C1 segment of cervical spinal cord (tissue), 14 donors: Measurements from ENCODE around the gene LDLRAD4.

Experiments used
- DNase-seq, 14 donors: peaks; one replicate each; lab custom pipeline; 2025; lab: John Stamatoyannopoulos, UW

Gene LDLRAD4

DNA sequence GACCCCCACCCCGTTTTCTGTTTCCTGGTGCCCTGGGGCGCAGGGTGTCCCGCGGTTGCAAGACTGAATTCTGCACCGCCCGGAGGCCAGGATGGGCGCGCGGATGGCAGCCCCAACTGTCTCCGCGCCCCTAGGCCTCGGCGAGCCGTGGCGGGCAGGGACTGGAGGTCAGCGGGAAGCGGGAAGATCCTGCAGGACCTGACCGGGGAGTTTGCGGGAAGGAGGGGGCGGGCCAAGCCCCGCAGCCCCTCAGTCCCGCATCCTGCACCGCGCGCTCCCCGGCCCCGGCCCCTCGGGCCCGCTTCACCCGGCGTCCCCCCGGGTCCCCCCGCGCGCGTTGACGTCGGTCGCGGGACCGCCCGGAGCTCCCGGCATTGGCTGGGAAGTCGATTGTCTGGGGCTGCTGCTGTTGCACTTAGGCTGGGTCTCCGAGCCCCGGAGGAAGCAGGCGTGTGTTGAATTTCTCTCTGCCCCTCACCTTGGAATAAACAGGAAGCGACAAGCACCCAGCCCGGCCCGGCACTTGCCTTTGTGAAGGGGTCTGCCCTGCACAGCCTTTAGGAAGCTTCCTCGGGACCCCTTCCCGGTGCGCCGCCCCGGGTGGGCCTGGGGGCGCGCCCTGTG lies at the start of gene LDLRAD4:
Gene LDLRAD4, plus strand, starts transcription at position 393 of the 624 bp plus-strand sequence.
- peak in 7 of 14 donors; percentile 42 to 69 (median 54) for DNase-seq

DNA sequence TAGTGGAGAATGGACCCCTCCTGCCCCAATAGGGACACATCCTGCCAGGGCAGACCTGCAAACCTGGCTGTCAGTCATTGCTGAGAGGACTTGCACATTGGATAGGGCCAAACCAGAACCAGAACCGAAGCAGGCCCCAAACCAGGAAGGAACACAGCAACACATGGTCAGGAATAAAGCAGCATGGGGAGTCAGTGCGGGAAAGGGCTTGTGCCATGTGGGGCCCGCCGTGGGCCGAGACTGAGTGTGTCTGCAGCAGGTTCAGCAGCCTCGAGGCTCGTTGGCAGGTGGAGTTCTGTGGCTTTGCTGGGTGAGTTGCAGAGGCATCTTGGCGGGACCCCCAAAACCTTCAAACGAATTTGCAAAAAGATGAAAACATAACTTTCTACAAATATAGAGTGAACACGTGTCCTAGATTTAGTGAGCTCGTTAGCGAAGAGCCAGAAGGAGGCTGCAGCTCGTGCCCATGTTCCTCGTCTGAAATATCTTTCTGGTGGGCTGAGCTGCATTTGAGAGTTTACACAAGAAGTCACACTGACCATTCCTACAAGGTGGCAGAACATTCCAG lies 44.9 kb upstream of the LDLRAD4 start:
- DNase-seq = no peak

DNA sequence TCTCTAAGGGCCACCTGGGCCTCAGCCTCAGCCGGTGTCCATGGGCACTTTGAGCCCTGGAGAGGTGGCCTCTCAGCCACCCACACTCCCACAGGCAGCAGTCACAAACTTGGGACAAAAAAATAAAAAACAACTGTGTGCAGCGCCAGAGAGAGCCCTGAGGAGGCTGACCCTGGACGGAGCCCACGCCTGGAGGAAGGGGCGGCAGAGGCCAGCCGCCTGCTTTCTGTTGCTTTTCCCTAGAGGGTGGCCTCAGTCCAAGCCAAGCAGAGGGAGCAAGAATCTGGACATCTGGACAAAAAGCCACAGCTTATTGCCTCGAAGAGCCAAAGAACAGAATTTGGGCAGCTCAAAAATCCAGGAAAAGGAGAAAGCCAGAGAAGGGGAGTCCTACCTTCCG lies 43.3 kb upstream of the LDLRAD4 start:
- no peak for DNase-seq

DNA sequence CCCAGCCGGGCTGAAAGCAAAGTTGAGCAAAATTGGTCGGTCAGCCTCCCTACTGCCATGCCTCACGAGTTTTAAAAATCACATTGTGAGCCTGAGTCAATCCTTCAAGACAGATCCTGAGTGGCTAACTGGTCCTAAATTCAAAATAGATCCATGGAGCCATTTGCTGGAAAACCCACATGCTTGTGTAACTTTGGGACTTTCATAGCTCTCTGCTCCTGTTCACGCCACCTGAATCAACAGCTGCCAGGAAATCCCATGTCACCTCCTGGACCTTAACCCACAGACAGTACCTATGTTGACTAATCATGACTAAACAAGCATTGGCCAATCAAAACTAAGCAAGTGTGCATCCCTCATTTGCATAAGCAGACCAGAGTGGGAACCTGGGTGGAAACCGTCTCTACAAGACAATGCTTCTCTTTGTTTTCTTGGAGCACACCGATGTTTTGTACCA lies 42.8 kb upstream of the LDLRAD4 start:
- DNase-seq = no peak

DNA sequence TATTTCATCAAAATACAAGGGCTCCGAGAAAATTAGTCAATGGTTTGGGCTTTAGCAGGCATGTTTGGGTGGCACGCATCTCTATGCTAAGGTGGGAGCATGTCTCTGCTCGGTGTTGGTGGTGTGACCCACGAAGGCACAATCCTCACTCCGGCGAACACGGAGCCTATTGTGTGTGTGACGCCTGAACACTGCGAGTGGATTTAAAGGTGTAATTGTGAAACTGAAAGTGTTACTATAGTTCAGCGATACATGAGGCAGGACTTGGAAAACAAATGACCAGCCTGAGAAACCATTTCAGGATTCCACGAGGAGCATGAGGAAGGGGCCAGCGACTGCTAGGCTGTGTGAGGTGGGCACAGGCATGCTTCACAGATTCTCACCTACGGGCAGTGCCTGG lies 41.7 kb upstream of the LDLRAD4 start:
- no peak for DNase-seq

DNA sequence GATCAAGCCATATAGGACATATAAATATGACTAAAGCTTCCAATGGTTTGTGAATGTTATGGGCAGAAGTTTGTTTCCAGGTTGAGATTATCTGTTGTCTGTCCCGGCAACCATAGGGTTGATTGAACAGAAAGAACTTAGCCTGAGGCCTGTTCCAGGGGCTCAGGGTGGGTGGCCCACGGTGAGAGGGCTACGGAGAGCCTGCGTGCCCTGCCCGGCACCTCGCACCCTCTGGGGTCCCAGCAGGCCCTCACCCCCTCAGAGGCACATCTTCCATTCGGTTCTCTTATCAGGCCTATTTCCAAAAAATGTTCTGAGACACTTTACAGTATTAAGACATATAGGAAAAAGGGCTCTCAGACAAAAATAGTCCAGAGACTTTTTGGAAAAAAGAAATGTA lies 40.4 kb upstream of the LDLRAD4 start:
- no peak for DNase-seq

DNA sequence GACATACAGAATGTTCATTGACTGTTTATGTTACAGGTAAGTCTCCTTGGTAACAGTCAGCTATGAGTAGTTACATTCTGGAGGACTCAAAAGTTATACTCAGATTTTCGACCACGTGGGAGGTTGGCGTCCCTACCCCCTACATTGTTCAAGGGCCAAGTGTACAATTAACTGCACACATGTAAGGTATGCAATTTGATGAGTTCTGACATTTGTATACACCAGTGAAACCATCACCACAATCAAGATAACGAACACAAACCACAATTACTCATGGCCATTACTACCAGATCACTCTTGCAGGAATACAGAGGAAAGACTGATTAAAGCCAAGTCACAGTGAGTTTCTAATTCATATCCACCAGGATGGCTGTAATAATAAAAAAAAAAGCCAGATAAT lies 39.6 kb upstream of the LDLRAD4 start:
- DNase-seq = no peak

DNA sequence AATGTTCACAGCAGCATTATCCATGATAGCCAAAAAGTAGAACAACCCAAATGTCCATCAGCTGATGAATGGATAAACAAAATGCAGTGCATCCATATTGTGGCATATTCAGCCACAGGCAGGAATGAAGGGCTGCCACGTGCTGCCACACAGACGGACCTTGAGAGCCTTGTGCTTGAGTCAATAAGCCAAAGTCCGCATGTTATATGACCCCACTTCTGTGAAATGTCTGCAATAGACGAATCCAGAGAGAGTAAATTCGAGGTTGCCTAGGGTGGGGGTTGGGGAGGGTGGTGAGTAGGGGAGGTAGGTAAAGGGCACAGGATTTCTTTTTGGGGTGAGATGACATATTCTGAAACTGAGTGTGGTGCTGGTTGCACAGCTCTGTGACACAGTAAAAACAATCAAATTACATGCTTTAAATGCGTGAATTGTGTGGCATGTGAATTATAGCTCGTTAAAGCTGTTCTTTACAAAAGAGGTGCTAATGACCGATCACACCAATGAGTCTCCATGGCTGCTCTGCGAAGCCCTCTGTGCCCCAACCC lies 38.9 kb upstream of the LDLRAD4 start:
- DNase-seq = no peak

DNA sequence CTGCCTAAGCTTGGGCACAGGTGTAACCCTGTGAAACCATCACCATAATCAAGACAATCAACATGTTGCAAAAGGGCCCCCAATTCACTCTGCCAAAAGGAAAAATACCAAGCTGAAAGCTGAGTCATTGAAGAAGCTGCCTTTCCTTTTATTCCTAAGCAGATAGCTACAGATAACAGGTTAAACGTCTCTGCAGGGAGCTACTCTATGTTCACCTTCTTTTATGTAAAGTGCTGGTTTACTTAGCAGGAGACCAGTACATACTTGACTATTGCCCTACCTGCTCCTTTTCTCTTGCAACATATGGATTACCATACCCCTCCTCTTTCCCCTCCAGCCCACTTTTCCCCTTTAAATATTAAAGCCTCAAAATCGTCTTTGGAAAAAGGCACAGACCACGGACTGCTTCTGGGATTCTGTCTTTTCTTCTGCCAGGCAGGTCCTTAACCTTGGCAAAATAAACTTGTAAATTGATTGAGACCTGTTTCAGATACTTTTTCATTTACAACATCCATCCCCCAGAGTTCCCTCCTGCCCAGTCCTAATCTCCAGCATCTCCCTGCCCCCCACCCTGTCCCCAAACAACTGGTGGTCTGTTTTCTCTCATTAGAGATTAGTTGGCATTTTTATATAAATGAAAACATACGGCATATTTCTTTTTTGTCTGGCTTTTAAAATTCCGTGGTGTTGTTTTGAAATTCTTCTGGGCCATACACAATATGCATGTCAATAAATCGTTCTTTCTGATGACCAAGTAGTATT lies 37.8 kb upstream of the LDLRAD4 start:
- no peak for DNase-seq

DNA sequence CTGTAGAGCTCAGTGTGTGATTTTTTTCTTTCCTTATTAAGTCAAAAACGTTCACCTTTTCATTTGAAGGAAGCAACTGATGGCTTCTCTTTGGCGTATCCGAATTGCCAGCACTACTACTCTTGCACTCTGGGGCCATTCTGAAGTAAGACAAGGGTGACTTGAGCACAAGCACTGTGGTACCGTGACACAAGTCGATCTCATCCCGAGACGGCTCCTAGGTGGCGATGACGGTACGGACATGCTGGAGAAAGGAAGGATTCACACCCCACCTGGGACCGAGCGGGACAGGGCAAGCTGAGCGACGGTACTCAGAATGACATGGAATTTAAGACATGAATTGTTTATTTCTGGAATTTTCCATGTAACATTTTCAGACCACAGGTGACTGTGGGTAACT lies 36.8 kb upstream of the LDLRAD4 start:
- no peak for DNase-seq

DNA sequence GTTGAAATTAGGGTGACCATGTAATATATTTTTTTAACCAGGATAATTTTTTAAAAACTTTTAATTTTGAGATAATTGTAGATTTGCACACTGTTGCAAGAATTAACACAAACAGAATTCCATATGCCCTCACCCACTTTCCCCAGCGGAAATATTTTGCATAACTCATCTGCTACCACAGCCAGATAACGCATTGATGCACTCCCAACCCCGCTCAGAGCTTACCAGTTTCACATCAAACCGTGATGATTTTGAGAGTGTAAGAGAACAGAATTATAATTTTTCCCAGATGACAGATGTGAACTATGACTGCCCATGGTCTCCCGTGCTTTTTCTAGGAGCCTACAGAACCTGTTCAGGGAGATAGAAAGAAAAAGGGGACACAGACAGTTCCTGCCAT lies 35.2 kb upstream of the LDLRAD4 start:
- DNase-seq = no peak

DNA sequence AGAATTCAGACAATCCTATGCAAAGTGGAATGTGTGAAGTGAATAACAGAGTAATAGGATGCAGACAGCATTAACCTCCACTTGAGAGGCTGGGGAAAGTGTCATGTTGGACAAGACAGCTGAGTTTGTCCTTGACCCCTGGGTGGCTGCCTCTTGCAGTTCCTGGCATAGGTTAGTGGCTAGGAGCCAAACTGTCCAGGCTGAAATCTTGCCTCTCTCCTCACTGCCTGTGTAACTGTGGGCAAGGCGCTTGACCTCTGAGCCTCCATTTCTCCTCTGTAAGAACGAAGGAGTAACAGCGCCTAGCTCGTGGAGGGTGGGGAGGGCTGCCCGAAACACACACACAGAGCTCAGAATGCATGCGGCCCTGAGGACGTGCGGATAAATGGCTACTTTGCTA lies 34.8 kb upstream of the LDLRAD4 start:
- DNase-seq = no peak

DNA sequence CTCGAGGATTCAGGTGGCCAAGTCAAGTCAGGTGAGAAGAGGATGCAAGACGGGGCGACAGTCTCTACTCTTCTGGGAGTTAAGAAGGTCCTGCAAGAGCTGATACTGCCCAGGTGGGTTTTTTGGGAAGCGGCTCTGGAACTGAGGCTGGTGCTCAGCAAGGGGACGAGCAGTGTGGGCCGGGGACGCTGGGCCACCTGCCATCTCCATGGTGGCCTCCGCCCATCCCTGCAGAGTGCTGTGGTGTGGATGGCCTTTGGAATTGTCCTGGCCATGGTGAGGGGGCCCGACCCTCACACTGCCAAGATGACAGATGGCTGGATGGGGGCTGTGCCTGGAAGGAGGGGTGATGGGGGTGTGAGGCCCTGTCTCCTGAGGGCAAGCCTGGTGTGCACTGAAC lies 34.2 kb upstream of the LDLRAD4 start:
- no peak for DNase-seq

DNA sequence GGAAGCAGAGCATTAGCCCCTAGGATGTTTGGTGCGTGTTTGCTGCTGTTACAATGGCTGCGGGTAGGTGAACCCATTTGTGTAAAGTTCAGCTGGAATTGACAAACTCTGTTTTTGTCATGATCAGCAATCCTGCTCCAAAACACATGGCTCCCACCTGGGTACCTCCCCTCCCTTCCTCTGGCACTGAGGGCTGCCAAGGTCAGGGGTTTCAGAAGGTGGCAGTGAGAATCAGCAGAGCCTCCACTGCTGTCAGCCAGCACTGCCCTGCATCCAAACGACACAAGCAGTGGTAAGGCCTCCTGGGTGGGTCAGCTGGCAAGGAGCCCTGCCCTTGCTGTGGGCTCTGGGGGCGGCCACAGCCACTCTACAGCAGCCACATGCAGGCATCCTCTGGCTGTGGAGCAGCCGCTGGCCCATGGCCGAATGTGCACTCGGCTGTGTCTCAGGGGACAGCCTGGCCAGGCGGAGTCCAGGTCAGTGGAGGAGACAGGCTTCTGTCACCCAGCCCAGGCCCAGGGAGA lies 32.8 kb upstream of the LDLRAD4 start:
- no peak for DNase-seq

DNA sequence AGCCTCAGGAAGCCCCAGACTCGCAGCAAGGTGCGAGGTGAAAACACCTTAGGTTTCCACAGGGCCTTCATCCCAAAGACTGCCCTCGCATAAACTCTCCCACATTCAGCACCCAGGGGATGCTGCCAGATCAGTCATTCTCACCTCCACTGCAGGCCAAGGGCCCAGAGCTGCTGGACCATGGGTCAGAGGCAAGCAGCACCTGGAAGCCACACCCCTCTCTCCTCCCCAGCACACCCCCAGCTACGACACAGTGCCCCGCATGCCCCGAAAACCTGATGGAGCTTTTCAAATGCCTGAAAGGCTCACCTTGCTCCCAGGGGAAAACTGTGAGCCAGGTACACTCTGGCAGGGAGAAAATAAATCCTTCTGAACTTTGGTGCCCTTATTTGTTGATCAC lies 31.9 kb upstream of the LDLRAD4 start:
- DNase-seq = no peak

DNA sequence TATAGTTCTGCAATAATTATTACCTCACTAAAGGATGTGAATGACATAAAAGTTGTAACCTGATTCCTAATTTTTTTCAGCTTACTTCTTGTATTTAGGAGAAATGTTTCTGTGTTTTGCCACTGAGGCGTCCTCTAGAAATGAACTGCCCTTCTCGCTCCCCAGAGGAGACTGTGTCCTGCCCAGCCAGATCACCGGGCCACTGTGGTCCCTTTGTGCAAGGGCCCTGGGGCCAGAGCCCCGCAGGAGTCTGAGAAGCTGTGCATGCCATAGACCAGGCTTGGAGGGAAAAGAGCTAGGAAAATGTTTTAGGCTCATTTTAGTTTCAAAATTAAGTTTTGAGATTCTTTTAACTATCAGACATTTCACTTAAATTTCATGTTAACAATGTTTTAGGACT lies 31.1 kb upstream of the LDLRAD4 start:
- DNase-seq = no peak

DNA sequence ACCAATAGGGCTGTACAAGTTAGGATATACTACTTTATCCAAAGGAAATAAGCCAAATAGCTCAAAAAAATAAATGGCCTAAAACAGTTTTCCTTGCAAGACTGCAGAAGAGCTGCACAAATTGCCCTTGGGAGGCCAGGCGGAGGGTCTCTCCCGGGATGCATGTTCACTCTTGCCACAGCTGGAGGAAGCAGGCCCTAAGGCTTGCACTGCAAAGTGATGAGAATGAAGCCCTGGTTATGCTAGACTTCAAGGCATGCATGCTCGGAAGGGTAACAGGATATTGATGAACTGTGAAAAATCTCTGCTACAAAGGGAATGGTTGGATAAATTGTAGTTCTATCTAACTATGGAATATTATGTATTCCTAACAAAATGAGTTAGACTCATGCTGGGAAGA lies 27.5 kb upstream of the LDLRAD4 start:
- no peak for DNase-seq

DNA sequence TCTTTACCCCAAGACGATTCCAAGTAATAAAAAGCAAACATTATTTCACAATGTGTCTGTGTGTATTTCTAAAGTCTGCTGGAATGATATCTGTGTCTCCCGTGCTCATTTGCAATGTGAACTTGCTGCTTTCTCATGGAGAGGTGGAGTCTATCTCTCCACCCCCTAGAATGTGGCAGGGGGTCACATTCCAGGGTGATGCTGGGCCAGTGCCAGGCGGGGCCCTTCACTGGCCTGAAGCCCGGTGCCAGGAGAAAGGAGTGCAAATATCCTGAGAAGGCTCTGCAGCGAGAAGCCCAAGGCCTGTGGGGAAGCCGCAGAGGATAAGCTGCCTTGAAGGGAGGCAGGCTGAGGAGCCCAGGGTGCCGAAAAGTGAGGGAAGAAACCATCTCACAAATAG lies 26.8 kb upstream of the LDLRAD4 start:
- no peak for DNase-seq

DNA sequence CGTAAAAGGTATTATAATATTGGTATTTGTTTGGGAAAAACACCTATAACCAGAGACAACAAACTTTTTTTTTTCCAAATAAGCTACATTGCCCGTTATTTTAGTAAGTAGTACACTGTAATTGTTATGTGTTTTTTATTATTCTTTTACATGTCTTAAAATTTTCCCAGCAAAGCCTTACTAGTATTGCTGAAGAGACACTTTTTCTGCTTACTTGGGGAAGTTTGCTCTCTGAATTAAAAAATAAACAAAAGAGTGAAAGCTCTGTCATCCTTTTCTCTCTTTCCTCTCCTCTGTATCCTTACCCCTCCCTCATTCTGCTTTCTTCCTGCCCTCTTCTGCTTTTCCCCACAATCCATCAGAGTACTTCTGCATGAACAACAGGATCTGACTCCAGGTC lies 25.6 kb upstream of the LDLRAD4 start:
- DNase-seq = no peak

DNA sequence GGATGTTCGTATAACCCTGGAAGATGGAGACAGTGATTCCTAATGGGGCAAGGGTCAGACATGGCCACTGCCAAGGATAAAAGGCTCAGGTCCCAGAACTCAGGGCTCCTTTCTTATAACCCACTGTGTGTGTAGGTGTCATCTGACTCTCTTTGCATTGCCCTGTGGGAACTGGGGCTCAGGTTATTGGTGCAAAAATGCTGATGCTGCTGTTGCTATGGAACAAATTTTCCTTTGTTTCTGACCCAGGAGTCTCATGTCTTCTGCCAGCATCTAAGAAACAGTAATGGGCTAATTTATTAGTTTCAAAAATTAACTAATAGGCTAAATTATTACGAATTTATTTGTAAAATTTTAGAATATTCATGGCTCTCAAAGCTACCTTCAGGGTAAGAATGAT lies 24.3 kb upstream of the LDLRAD4 start:
- DNase-seq = no peak

DNA sequence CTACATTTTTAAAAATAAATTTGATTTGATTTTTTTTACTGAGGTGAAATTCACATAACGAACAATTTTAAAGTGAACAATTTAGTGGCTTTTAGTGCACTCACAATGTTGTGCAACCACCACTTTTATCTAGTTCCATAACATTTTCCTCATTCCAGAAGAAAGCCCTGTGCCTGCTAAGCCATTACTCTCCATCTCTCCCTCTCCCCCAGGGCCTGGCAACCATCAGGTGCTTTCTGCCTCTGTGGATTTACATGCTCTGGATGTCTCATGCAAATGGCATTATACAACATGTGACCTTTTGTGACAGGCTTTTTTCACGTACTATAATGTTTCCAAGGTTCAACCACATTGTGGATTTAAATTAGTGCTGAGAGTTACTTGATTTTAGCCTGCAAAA lies 19.9 kb upstream of the LDLRAD4 start:
- no peak for DNase-seq

DNA sequence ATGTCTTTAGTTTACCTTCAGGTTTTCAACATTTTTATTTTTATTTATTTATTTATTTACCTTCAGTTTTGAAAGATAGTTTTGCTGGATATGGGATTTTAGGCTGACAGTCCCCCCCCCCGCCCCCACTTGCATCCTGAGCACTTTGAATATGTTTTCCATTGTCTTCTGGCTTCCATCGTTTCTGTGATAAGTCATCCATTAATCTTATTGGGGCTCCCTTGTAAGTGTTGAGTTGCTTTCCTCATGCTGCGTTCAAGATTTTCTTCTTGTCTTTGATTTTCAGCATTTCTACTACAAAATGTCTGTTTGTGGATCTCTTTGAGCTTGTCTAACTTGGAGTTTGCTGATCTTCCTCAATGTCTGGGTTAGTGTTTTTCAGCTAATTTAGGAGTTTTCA lies 19.4 kb upstream of the LDLRAD4 start:
- no peak for DNase-seq

DNA sequence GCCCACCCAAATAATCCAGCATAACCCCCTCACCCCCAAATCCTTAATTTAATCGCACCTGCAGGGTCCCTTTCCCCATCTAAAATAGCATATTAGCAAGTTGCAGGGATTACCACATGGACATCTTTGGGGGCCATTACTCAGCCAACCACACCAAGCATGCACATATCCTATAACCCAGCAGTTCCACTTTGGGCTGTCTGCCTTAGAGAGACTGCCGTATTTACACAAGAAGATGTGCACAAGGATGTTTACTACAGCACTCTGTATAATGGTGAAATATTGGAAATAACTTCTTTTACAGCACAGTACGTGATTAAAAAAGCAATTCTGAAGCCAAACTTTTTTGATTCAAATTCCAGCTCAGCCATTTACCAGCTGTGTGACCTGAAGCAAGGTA lies 17.3 kb upstream of the LDLRAD4 start:
- no peak for DNase-seq
